ENCODE measurements around the gene B9D1. TPM values are rescaled to one million over a fixed set of nuclear protein-coding genes. Genes with fewer than 3 reads are reported as not detected.

Gene B9D1
- polyA plus RNA-seq, 4 donors, result 34.8 to 41.0 (median 38.4) TPM

- DNase-seq (ENCODE audit: low read depth in 4 of 4, low spot score in 3 of 4), result peak; percentile 96 to 97 (median 96)
Observed at GRCh38 chr17:19377602-19378415, 15.3 kb upstream of the B9D1 start.

- DNase-seq (ENCODE audit: low read depth in 4 of 4, low spot score in 3 of 4), result no peak
Observed at GRCh38 chr17:19376811-19377210, 14.3 kb upstream of the B9D1 start.

- no peak for DNase-seq (ENCODE audit: low read depth in 4 of 4, low spot score in 3 of 4)
Observed at GRCh38 chr17:19375732-19376131, 13.2 kb upstream of the B9D1 start.

- no peak for DNase-seq (ENCODE audit: low read depth in 4 of 4, low spot score in 3 of 4)
Observed at GRCh38 chr17:19374136-19374535, 11.6 kb upstream of the B9D1 start.

- no peak for DNase-seq (ENCODE audit: low read depth in 4 of 4, low spot score in 3 of 4)
Observed at GRCh38 chr17:19372866-19373504, 10.5 kb upstream of the B9D1 start.

- DNase-seq (ENCODE audit: low read depth in 4 of 4, low spot score in 3 of 4), result no peak
Observed at GRCh38 chr17:19372439-19372838, 9.9 kb upstream of the B9D1 start.

- DNase-seq (ENCODE audit: low read depth in 4 of 4, low spot score in 3 of 4), result no peak
Observed at GRCh38 chr17:19372011-19372370, 9.5 kb upstream of the B9D1 start.

- no peak for DNase-seq (ENCODE audit: low read depth in 4 of 4, low spot score in 3 of 4)
Observed at GRCh38 chr17:19371259-19372010, 8.9 kb upstream of the B9D1 start.

- no peak for DNase-seq (ENCODE audit: low read depth in 4 of 4, low spot score in 3 of 4)
Observed at GRCh38 chr17:19370493-19370960, 8.0 kb upstream of the B9D1 start.

GRCh38 chr17:19369846-19370492 lies 7.4 kb upstream of the B9D1 start:
- DNase-seq (ENCODE audit: low read depth in 4 of 4, low spot score in 3 of 4), result no peak

GRCh38 chr17:19369107-19369778 lies 6.7 kb upstream of the B9D1 start:
- no peak for DNase-seq (ENCODE audit: low read depth in 4 of 4, low spot score in 3 of 4)

GRCh38 chr17:19368229-19368628 lies 5.7 kb upstream of the B9D1 start:
- DNase-seq (ENCODE audit: low read depth in 4 of 4, low spot score in 3 of 4), result no peak

- DNase-seq (ENCODE audit: low read depth in 4 of 4, low spot score in 3 of 4), result no peak
Observed at GRCh38 chr17:19366637-19366972, 4.1 kb upstream of the B9D1 start.

- no peak for DNase-seq (ENCODE audit: low read depth in 4 of 4, low spot score in 3 of 4)
Observed at GRCh38 chr17:19365833-19366636, 3.5 kb upstream of the B9D1 start.

- DNase-seq (ENCODE audit: low read depth in 4 of 4, low spot score in 3 of 4), result no peak
Observed at GRCh38 chr17:19365499-19365817, 2.9 kb upstream of the B9D1 start.

- no peak for DNase-seq (ENCODE audit: low read depth in 4 of 4, low spot score in 3 of 4)
Observed at GRCh38 chr17:19364699-19365498, 2.4 kb upstream of the B9D1 start.

- no peak for DNase-seq (ENCODE audit: low read depth in 4 of 4, low spot score in 3 of 4)
Observed at GRCh38 chr17:19363460-19364035, 1.0 kb upstream of the B9D1 start.

GRCh38 chr17:19363114-19363438 lies 553 bp upstream of the B9D1 start:
- no peak for DNase-seq (ENCODE audit: low read depth in 4 of 4, low spot score in 3 of 4)

GRCh38 chr17:19361944-19362276 lies 613 bp downstream of the B9D1 start:
- no peak for DNase-seq (ENCODE audit: low read depth in 4 of 4, low spot score in 3 of 4)
